Parietal lobe (tissue), 1 donor: ENCODE data around the gene LPAR3. TPM values are rescaled to one million over a fixed set of nuclear protein-coding genes. Genes with fewer than 3 reads are reported as not detected.

Experiments
- total RNA-seq: library from RNA; depleted of rRNA; stranded (reverse); fragments of >200 nt; gene quantifications from one replicate; pipeline ENCODE4 v1.2.3, GENCODE V29; 2014

LPAR3 gene, protein sequence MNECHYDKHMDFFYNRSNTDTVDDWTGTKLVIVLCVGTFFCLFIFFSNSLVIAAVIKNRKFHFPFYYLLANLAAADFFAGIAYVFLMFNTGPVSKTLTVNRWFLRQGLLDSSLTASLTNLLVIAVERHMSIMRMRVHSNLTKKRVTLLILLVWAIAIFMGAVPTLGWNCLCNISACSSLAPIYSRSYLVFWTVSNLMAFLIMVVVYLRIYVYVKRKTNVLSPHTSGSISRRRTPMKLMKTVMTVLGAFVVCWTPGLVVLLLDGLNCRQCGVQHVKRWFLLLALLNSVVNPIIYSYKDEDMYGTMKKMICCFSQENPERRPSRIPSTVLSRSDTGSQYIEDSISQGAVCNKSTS
- total RNA-seq = not detected

GRCh38 chr1:84892705-84893618, at the start of gene LPAR3:
LPAR3 (minus strand) TSS chr1:84893206; CDS start chr1:84866120, 27,086 bp downstream.

Other genes starting within 250 kb of the LPAR3 start
- gene SSX2IP, start 202.7 kb downstream of the LPAR3 start, total RNA-seq = 105 TPM
- not detected for gene MCOLN2, start 103.9 kb upstream of the LPAR3 start, total RNA-seq
- gene MCOLN3, start 155.3 kb upstream of the LPAR3 start, total RNA-seq = not detected